DMS153 (cell line): ENCODE results near the gene BAHD1.

Experiments
- DNase-seq: peaks from one replicate; lab custom pipeline; 2025; lab: John Stamatoyannopoulos, UW

BAHD1 gene

DNA sequence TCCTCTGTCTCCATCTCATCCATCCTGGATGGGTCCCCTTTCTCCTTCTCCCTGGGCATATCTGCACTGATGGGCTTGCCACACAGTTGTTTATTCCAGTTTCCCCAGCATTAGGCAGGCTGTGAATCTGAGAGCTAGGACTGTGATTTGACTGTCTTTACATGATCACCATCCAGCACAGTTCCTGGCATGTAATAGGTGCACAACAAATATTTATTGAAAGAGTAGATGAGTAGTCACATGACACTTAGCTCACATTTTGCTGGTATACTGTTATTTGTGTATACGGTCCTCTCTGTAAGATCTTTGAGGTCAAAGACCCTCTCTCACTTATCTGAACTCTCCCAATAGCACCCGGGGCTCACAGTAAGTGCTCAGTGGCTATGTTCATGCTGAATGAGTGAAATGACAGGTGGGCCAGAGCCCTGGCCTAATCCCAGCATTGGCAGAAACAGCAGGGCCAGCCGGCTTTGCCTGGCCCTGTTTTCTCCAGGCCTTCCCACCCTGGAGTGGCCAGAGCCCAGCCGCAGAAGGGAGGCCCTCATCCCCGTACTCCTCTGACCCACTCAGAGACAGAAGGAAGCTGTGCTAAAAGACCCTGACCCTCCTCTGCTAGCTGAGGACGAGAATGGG lies 16.2 kb upstream of the BAHD1 start:
- DNase-seq = no peak

- no peak for DNase-seq
These were observed 15.1 kb upstream of the BAHD1 start for GRCh38 chr15:40425681-40426080.

- no peak for DNase-seq
These were observed 13.6 kb upstream of the BAHD1 start for GRCh38 chr15:40427188-40427587.

DNA sequence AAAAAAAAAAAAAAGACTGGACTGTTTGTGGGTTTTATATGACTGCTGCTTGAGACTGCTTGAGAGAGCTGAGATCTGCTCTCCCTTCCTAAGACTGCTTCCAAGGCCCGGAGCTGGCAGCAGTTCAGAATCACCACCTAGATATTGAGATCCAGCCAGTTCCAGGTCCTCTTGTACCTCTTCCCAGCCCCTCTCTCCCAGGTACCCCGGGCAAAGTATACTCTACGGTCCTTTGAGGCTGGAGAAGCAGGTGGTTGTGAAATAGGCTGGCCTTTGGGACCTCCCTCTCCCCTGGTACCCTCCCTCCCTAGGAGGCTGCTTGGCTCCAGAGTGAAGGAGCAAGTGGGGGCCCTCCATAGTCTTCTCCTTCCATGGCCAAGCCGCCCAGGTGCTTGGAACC lies 12.6 kb upstream of the BAHD1 start:
- no peak for DNase-seq

- DNase-seq = no peak
These were observed 11.6 kb upstream of the BAHD1 start for GRCh38 chr15:40429068-40429710.

- DNase-seq = no peak
These were observed 10.4 kb upstream of the BAHD1 start for GRCh38 chr15:40430271-40430805.

GRCh38 chr15:40435023-40435709 lies 5.6 kb upstream of the BAHD1 start:
- DNase-seq = no peak

GRCh38 chr15:40435710-40436089 lies 5.1 kb upstream of the BAHD1 start:
- DNase-seq = no peak

GRCh38 chr15:40436116-40436891 lies 4.4 kb upstream of the BAHD1 start:
- no peak for DNase-seq

DNA sequence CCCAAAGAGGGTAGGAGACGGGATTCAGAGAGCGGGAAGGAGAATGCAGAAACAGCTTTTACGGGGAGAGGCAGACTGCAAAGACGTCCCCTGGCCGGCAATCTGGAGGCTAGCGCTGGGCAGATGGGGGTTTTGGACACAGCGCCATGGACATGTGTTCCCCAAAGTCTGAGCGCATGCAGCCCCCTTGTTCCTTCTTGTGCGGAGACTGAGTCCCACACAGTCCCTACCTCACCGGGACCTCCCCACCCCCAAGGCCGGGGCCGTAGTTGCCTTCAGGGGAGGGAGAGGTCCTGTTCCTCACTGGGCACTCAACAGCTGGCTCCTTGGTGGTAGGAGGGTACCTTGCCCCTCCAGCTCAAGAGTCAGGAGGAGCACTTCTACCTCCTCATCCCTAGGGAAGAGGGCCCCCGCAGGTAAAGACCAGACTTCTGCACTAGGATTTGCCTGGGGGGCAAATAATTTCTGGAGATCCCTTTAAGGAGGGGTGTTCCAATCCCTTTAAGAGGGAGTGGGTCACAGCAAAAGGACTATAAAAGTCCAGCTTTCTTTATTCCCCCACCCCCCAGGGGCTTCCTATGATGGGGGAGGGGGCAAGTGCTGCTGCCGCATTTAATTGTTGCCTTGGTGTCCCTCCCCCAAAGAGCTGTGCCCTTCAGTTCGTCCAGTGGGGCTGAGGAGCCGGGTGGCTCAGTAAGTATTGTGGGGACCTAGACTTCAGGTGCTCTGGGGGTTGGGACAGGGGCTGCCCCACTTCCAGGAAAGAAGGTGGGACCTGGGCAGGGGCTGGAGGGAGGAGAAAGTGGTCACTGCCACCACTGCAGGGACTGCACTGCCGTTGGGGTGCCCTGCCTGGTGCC lies 3.6 kb upstream of the BAHD1 start:
- no peak for DNase-seq

GRCh38 chr15:40437752-40438687 lies 2.7 kb upstream of the BAHD1 start:
- no peak for DNase-seq

GRCh38 chr15:40438712-40439111 lies 2.0 kb upstream of the BAHD1 start:
- no peak for DNase-seq

DNA sequence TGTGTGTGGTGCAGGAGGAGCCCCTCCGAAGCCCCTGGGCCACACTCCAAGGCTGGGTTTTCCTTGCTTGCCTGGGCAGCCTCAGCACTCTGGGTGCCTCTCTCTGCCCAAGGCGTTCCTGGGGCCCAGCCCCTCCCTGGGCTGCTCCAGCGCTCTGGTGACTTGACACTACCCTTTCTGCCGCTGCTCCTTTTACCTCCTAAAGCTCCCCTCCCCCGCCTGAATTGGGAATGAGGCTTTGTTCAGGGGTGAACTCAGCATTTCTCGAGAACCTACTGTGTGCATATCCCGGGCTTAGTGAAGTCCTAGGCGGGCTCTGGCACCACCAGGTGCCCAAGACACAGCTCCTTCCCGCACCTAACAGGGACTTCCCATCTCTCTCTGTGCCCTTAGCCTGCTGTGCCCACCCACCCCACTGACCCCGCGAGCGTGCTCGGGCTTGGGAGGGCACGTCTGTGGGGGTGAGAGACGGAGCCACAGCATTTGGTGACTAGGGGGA lies 1.2 kb upstream of the BAHD1 start:
- no peak for DNase-seq

GRCh38 chr15:40439960-40440742 lies 602 bp upstream of the BAHD1 start:
- no peak for DNase-seq

DNA sequence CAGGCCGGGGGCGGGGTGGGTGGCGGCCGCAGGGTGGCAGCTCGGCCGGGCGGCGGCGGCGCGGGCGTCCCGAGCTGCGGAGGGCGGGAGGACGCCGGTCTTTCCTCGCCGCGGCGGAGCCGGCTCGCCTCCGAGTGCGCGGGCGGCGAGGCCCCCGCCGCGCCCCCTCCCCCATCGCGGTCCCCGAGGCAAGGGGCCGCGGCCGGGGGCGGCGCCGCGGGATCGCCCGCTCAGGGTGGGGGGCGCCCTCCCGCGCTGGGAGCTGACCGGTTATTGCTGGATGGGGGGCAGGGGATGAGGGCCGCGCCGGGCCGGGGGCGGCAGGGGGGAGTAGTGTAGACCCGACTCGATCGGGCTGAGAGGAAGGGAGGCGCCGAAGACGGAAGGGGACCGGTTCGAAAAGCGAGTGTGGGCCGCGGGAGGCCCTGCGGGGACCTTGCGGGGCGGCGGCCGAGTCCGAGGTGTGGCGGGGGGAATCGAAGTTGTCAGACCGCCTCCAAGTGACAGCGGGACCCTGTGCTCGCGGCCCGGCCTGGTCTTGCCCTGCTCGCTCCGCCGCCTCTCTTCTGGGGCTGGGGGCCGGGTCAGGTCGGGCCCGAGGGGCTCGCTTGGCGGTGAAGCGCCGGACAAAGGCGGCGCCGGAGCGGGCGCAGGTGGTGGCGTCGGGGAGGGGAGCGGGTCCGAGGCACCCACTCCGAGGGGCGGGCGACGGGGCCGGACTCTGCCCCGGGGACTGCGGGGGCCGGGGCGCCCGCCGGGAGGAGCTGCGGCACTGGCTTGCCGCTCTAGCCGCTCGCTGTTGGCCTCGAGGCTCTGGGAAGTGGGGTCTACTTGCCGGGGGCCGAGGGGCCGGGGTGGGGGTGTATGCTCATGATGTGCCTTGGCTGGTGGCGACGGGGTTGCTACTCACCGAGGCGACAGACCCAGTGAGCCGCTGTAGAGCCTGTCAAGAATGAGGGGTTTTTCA lies 1.1 kb downstream of the BAHD1 start:
- no peak for DNase-seq

DNA sequence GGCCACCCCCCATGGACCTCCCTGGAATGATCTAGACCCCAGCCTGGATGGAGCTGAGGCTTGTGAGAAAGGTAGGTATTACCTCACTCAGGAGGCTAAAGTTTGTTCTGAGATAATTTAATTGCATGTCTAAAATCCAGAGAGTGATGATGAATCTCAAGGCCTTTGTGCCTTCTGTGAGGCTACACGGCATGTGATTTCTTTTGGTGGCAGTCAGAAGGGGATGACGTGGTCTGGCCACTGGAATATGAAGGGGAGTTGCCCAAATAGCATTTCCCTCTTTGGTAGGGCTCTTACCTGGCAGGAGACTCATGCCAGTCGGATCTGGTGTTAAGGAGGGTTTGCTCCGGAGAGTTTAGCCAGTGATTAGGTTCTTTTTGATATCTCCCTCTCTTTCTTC lies 2.5 kb downstream of the BAHD1 start:
- no peak for DNase-seq

DNA sequence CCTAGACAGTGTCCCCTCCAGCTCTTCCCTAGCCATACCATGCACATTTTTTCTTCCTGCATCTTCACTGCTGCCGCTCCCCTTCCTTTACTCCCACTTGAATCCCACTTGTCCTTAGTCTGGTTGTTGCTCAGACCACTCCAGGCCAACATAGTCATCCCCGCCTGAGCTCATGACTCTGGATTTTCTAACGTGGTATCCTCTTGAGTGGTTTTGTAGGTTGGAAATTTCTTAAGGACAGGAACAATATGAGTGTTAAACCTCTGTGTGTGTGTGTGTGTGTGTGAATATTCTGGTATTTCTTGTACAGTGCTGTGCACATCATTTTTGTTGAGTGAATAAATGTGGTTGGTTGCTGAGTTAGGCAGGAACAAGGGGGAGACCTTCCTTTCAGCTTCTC lies 3.1 kb downstream of the BAHD1 start:
- DNase-seq = no peak

- no peak for DNase-seq
These were observed 4.0 kb downstream of the BAHD1 start for GRCh38 chr15:40444736-40445135.
